HuH-7 (cell line): ENCODE results near the gene PCDHGB2.
"Not testable (repeated sequence)": the region's sequence is repeated elsewhere in the genome, so short reads cannot be mapped to it uniquely, and the experiment has no call there.

ENCODE experiments used
- DNase-seq: peaks from one replicate; pipeline ENCODE4 v3.0.0; 2011; ENCODE audit warnings: low spot score

Gene PCDHGB2

DNA sequence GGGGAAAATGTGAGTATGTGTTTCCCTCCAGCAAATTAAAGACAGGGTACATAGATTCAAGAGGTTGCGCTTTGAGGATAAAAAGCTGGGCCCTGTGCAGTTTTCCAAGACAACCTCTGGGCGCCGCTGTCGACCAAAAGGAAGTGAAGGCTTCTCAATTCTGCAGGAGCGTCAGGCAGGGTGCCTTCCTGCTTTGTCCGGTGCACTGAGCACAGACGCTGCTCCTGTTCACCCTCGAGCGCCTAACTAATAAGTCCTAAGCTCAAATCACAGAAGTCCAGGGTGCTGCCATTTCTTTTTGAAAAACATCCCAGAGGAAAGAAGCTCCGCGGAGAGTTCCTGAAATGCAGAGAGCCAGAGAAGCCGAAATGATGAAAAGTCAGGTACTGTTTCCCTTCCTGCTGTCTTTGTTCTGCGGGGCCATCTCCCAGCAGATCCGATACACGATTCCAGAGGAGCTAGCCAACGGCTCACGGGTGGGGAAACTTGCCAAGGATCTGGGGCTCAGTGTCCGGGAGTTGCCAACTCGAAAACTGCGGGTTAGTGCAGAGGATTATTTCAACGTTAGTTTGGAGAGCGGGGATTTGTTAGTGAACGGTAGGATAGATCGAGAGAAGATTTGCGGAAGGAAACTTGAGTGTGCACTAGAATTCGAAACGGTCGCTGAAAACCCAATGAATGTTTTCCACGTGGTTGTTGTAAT is 9.7 kb upstream of the PCDHGB2 start, which contains the start of gene PCDHGB1:
Gene PCDHGB1, plus strand, starts transcription at position 183 of the 703 bp plus-strand sequence. Its CDS starts 162 bp downstream, at position 345.
- DNase-seq, result peak; percentile 87

DNA sequence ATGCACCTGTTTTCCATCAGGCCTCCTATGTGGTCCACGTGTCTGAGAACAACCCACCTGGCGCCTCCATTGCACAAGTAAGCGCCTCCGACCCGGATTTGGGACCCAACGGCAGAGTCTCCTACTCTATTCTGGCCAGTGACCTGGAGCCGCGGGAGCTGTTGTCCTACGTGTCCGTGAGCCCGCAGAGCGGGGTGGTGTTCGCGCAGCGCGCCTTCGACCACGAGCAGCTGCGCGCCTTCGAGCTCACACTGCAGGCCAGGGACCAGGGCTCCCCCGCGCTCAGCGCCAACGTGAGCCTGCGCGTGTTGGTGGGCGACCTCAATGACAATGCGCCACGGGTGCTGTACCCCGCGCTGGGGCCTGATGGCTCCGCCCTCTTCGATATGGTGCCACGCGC is 8.2 kb upstream of the PCDHGB2 start:
- no peak for DNase-seq

DNA sequence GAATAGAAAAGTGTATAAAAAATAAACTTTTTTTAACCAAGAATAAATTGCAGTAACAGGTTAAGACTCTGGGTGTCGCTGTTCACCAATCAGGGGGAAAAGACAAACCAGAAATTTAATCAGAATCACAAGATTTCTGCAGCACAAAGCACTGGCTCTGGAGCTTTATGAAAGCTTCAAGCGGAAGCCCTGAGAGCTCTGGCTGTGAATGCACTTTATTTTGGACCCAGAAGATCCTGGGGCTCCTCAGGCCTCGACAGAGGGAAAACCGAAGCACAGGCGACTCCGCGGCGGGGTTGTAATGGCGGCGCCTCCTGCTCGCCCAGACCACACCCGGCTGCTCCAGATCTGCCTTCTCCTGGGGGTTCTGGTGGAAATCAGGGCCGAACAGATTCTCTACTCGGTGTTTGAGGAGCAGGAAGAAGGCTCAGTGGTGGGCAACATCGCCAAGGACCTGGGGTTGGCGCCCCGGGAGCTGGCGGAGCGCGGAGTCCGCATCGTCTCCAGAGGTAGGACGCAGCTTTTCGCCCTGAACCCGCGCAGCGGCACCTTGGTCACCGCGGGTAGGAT is 4.8 kb upstream of the PCDHGB2 start, which contains the start of gene PCDHGA4:
Gene PCDHGA4, plus strand, starts transcription at position 122 of the 570 bp plus-strand sequence. Its CDS starts 87 bp downstream, at position 209.
- DNase-seq, result no peak

DNA sequence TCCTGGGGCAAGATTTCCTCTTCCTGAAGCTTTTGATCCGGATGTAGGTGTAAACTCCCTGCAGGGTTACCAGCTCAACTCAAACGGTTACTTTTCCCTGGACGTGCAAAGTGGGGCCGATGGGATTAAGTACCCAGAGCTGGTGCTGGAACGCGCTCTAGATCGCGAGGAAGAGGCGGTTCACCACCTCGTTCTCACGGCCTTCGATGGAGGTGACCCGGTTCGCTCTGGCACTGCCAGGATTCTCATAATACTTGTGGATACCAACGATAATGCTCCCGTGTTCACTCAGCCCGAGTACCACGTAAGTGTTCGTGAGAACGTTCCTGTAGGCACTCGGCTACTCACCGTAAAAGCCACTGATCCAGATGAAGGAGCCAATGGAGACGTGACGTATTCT is 4.2 kb upstream of the PCDHGB2 start:
- no peak for DNase-seq

DNA sequence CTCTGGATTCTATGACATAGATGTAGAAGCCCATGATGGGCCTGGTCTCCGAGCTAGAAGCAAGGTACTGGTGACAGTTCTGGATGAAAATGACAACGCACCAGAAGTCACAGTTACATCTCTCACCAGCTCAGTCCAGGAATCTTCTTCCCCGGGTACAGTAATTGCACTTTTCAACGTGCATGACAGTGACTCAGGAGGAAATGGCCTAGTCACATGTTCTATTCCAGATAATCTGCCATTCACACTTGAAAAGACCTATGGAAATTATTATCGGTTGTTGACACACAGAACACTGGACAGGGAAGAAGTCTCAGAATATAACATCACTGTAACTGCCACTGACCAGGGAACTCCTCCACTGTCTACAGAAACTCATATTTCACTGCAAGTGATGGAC is 3.7 kb upstream of the PCDHGB2 start:
- no peak for DNase-seq

DNA sequence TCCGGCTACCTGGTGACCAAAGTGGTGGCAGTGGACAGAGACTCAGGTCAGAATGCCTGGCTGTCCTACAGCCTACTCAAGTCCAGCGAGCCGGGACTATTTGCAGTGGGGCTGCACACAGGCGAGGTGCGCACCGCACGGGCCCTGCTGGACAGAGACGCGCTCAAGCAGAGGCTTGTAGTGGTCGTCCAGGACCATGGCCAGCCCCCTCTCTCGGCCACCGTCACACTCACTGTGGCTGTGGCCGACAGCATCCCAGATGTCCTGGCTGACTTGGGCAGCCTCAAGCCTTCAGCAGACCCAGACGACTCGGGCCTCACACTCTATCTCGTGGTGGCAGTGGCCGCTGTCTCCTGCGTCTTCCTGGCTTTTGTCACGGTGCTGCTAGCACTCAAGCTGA is 2.8 kb upstream of the PCDHGB2 start:
- DNase-seq, result no peak

DNA sequence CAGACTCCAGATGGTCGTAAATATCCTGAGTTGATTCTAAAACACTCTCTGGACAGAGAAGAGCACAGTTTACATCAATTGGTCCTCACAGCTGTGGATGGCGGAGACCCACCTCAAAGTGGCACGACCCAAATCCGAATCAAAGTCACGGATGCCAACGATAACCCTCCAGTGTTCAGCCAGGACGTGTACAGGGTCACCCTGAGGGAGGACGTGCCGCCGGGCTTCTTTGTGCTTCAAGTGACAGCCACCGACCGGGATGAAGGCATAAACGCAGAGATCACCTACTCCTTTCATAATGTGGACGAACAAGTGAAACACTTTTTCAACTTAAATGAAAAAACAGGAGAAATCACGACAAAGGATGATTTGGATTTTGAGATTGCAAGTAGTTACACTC is 891 bp downstream of the PCDHGB2 start:
- DNase-seq, result no peak

DNA sequence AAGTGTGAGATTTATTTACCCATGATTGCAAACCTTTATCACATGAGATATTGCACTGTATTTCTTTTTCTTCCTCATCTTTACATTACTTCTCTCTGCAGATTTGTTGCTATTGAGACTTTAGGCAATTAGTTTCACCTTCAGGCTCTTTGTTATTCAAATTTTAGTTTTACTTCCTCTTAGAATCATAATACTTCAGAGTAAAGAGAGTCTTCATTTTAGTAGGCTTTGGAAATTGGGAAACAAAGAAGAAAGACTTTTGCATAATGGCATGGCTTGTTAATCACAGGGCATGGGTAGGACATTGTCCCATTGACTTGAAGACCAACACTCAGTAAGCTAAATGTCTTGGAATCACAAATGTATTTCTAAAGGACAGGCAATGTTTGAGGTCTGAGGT is 2.9 kb downstream of the PCDHGB2 start:
- DNase-seq, result no peak

DNA sequence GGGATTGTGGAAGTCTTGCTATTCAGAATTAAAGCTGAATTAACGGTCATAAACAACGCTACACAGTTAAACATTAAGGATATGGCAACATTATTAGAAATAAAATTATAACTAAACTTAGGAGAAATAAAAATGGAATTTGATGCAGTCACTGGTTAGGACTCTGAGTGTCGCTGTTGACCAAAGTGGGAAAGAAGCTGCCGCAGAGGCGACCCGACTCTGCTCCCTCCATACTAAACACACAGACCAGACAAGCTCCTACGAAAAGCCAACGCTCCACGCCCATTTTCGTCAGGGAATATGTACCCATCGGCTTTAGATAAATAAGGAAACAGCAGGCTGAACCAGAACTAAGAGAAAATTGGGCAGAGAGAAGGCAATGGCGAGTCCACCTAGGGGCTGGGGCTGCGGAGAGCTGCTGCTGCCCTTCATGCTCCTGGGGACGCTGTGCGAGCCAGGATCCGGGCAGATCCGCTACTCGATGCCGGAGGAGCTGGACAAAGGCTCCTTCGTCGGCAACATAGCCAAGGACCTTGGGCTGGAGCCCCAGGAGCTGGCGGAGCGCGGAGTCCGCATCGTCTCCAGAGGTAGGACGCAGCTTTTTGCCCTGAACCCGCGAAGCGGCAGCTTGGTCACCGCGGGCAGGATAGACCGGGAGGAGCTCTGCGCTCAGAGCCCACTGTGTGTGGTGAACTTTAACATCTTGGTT is 4.3 kb downstream of the PCDHGB2 start, which contains the start of gene PCDHGA5:
Gene PCDHGA5, plus strand, starts transcription at position 211 of the 709 bp plus-strand sequence. Its CDS starts 169 bp downstream, at position 380.
- no peak for DNase-seq

DNA sequence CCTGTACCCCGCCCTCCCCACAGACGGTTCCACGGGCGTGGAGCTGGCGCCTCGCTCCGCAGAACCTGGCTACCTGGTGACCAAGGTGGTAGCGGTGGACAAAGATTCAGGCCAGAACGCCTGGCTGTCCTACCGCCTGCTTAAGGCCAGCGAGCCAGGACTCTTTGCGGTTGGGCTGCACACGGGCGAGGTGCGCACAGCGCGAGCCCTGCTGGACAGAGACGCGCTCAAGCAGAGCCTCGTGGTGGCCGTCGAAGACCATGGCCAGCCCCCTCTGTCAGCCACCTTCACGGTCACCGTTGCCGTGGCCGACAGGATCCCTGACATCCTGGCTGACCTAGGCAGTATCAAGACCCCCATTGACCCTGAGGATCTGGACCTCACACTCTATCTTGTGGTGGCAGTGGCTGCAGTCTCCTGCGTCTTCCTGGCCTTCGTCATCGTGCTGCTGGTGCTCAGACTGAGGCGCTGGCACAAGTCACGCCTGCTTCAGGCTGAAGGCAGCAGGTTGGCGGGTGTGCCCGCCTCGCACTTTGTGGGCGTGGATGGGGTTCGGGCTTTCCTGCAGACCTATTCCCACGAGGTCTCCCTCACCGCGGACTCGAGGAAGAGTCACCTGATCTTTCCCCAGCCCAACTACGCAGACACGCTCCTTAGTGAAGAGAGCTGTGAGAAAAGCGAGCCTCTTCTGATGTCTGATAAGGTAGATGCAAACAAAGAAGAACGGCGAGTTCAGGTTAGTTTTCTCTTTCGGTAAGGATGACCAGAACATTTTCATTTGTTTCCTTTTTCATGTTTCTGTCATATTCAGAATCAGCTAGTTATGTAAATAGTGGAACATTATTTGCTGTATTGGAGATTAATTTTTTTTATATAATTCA is 6.5 kb downstream of the PCDHGB2 start:
- DNase-seq, result no peak

DNA sequence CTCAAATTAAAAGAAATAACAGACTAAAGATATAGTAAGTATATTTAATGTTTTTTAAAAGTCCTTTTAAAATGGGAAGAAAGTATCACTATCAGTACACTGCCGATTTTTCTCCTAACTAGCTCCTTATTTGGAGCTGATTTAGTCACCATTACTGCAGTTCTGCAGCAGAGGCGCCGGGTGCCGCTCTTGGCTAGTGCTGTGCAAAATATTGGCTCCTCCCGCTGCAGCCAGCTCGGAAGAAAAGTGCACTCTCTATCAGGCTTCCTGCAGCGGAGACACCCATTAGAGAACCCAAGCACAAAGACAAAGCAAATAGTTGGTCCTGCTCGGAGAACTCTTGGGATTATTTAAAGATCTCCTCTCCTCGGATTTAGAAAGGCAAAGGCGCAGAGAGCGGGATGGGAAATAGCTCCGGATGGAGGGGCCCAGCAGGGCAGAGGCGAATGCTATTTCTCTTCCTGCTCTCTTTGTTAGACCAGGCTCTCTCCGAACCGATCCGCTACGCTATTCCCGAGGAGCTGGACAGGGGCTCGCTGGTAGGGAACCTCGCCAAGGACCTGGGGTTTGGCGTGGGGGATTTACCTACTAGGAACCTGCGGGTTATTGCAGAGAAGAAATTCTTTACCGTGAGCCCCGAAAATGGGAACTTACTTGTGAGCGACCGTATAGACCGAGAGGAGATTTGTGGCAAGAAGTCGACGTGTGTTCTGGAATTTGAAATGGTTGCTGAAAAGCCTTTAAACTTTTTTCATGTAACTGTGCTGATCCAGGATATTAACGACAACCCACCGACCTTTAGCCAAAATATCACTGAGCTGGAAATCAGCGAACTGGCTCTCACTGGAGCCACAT is 10.4 kb downstream of the PCDHGB2 start, which contains the start of gene PCDHGB3:
Gene PCDHGB3, plus strand, starts transcription at position 249 of the 855 bp plus-strand sequence. Its CDS starts 153 bp downstream, at position 402.
- no peak for DNase-seq

DNA sequence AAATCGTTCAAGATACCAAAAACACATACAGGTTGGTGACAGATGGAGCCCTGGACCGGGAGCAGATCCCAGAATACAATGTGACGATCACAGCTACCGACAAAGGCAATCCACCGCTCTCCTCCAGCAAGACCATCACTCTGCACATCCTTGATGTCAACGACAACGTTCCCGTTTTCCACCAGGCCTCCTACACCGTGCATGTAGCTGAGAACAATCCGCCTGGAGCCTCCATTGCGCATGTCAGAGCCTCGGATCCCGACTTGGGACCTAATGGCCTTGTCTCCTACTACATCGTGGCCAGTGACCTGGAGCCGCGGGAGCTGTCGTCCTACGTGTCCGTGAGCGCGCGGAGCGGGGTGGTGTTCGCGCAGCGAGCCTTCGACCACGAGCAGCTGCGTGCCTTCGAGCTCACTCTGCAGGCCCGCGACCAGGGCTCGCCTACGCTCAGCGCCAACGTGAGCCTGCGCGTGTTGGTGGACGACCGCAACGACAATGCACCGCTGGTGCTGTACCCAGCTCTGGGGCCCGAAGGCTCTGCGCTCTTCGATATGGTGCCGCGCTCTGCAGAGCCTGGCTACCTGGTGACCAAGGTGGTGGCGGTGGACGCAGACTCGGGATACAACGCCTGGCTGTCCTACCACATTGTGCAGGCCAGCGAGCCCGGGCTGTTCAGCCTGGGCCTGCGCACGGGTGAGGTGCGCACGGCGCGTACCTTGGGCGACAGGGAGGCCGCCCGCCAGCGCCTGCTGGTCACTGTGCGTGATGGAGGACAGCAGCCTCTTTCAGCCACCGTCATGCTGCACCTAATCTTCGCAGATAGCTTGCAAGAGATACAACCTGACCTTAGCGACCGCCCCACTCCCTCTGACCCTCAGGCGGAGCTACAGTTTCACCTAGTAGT is 12.0 kb downstream of the PCDHGB2 start:
- DNase-seq, result no peak

DNA sequence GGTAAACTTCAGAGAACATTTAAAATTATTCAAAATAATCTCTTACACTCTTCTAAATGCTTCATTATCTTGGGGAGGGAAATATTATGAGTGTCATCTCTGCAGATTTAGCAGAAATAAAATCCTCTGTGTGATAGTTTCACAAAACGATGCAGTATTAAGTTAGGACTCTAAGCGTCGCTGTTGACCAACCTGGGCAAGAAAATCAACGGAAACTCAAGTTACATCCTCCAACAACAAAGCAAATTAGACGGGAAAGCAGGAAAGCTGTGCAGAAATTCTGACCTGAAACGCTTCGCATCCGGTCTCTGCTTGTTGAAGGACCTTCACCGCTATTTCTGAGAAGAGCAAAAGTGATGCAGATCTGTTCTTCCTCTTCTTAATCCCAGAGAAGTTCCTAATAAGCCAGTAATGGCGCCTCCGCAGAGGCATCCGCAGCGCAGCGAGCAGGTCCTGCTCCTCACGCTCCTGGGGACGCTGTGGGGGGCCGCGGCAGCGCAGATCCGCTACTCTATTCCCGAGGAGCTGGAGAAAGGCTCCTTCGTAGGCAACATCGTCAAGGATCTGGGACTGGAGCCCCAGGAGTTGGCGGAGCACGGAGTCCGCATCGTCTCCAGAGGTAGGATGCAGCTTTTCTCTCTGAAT is 14.0 kb downstream of the PCDHGB2 start, which contains the start of gene PCDHGA6:
Gene PCDHGA6, plus strand, starts transcription at position 219 of the 645 bp plus-strand sequence. Its CDS starts 193 bp downstream, at position 412.
- DNase-seq, result no peak

DNA sequence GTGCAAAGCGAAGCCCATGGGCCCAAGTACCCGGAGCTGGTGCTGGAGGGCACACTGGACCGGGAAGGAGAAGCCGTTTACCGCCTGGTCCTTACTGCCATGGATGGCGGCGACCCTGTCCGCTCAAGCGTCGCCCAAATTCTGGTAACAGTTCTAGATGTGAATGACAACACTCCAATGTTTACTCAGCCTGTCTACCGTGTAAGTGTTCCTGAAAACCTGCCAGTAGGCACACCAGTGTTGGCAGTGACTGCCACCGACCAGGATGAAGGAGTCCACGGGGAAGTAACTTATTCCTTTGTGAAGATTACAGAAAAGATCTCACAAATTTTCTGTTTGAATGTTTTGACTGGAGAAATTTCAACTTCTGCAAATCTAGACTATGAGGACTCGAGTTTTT is 14.8 kb downstream of the PCDHGB2 start:
- no peak for DNase-seq

DNA sequence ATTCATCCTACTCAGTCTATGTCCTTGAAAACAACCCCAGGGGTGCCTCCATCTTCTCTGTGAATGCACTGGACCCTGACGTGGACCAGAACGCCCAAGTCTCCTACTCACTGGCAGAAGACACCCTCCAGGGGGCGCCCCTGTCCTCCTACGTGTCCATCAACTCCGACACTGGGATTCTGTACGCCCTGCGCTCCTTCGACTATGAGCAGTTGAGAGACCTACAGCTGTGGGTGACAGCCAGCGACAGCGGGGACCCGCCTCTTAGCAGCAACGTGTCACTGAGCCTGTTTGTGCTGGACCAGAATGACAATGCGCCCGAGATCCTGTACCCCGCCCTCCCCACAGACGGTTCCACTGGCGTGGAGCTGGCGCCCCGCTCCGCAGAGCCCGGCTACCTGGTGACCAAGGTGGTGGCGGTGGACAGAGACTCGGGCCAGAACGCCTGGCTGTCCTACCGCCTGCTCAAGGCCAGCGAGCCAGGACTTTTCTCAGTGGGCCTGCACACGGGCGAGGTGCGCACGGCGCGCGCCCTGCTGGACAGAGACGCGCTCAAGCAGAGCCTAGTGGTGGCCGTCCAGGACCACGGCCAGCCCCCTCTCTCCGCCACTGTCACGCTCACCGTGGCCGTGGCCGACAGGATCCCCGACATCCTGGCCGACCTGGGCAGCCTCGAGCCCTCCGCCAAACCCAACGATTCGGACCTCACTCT is 15.8 kb downstream of the PCDHGB2 start:
- not testable (repeated sequence) for DNase-seq

DNA sequence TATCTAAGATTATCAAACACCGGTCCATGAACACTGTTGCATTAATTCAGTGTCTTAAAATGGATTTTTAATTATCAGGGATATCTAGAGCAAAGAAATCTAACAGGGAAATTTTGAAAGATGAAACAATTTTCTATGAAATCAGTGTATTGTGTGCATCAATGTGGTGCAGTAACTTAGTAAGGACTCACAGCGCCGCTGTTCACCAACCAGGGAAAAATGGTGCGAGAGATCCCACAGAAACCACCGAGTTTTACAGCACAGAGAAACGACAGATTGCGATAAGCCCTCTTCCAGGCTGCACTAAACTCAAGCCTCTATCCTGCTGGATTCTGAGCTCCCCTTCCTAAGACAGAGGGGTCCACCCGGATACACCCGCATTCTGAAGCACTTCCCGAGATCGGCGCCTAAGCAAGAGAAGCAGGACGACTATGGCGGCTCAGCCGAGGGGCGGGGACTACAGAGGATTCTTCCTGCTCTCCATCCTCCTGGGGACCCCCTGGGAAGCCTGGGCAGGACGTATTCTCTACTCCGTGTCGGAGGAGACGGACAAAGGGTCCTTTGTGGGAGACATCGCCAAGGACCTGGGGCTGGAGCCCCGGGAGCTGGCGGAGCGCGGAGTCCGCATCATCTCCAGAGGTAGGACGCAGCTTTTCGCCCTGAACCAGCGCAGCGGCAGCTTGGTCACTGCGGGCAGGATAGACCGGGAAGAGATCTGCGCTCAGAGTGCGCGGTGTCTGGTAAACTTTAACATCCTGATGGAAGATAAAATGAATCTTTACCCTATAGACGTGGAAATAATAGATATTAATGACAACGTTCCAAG is 22.9 kb downstream of the PCDHGB2 start, which contains the start of gene PCDHGA7:
Gene PCDHGA7, plus strand, starts transcription at position 274 of the 826 bp plus-strand sequence. Its CDS starts 158 bp downstream, at position 432.
- peak; percentile 70 for DNase-seq

DNA sequence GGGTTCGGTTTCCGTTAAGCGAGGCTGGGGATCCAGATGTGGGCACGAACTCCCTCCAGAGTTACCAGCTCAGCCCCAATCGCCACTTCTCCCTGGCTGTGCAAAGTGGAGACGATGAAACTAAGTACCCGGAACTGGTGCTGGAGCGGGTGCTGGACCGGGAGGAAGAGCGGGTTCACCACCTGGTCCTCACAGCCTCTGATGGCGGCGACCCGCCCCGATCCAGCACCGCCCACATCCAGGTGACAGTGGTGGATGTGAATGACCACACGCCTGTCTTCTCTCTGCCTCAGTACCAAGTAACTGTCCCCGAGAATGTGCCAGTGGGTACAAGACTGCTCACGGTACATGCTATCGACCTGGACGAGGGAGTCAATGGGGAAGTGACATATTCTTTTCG is 23.6 kb downstream of the PCDHGB2 start:
- no peak for DNase-seq
